A549 treated with CORT108297 at 1 μM for 4 hours (cell line): ENCODE measurements around the gene BMP8A. TPM values are rescaled to one million over a fixed set of nuclear protein-coding genes. Genes with fewer than 3 reads are reported as not detected.

Experiments used
- total RNA-seq: library from RNA; stranded (reverse); fragments of 200-300 nt; extraction: Qiagen RNA extraction; gene quantifications from 5 replicates; pipeline ENCODE4 v1.2.3, GENCODE V29; 2022

BMP8A gene, protein sequence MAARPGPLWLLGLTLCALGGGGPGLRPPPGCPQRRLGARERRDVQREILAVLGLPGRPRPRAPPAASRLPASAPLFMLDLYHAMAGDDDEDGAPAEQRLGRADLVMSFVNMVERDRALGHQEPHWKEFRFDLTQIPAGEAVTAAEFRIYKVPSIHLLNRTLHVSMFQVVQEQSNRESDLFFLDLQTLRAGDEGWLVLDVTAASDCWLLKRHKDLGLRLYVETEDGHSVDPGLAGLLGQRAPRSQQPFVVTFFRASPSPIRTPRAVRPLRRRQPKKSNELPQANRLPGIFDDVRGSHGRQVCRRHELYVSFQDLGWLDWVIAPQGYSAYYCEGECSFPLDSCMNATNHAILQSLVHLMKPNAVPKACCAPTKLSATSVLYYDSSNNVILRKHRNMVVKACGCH
- total RNA-seq = 0.07 to 0.16 TPM (median 0.12 TPM) in 4 of 5 replicates, not detected in the other

DNA sequence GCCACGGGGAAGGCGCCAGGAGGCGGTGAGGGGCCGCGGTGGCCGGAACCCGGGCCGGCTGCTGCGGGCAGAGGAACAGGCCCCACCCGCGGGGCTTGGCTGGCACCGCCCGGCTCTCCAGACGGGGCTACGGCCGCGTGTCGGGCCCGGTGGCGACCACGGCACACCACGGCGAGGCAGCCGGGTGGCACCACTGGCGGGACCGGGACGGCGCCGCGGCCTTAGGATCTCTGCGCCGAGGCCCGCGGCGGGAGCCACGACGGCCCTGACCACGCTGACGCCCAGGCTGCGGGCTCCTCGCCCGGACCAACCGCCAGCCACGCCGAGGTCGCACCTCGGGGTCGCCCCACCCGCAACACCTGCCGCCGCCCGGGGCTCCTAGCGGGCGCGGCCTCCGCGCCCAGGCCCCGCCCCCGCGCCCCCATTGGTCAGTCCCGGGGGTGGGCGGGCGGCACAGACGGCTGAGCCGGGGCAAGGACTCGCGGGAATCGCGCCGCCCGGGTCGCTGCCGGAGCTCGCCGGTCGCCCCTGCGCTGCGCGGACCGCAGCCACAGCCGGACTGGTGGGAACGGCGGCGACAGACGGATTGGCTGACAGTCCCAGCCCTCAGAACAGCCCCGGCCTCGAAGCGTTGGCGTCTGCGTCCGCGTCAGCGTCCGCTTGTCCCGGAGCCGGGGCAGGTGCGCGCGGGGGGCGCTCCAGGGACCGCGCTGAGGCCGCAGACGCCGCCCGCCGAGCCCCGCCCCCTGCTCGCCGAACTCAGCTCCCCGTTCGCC lies at the start of gene BMP8A:
TSS of gene BMP8A (plus strand) at position 491 of the 776 bp plus-strand sequence. CDS start 356 bp downstream, outside the sequence.

Other genes with a start within 250 kb of the BMP8A start
- 120 to 162 TPM (median 126 TPM) in 5 replicates for gene PABPC4, start 85.2 kb downstream of the BMP8A start, total RNA-seq
- 2.7 to 3.4 TPM (median 3.1 TPM) in 5 replicates for gene HEYL, start 148.0 kb downstream of the BMP8A start, total RNA-seq
- gene NT5C1A, start 180.5 kb downstream of the BMP8A start, total RNA-seq = 0.07 to 0.08 TPM in 2 of 5 replicates, not detected in the others
- gene HPCAL4, start 199.8 kb downstream of the BMP8A start, total RNA-seq = 0.23 to 0.36 TPM (median 0.25 TPM) in 5 replicates
- 39.7 to 42.5 TPM (median 40.8 TPM) in 5 replicates for gene PPIE, start 247.2 kb downstream of the BMP8A start, total RNA-seq